Loucy (cell line): Measurements from ENCODE around the gene COMTD1.

ENCODE experiments used
- H2AFZ ChIP-seq: fragments of 200-600 bp; sonication (generic); 2 replicates; pipeline ENCODE4 v1.6.0; 2016; ENCODE audit warnings: antibody characterized with exemption, mild to moderate bottlenecking, low read length, moderate library complexity
- H3F3A ChIP-seq: fragments of 200-600 bp; 2 replicates; pipeline ENCODE4 v1.6.0; 2016; ENCODE audit warnings: antibody characterized with exemption, low read depth, mild to moderate bottlenecking
- H3K27me3 ChIP-seq: fragments of 200-600 bp; sonication (generic); 2 replicates; pipeline ENCODE4 v1.6.1; 2014; ENCODE audit warnings: low read length, mild to moderate bottlenecking; ENCODE audit not compliant: insufficient read depth, poor library complexity, severe bottlenecking
- H3K36me3 ChIP-seq: fragments of 200-600 bp; sonication (generic); 2 replicates; pipeline ENCODE4 v1.6.1; 2016; ENCODE audit warnings: low read length; ENCODE audit not compliant: insufficient read depth
- H3K4me1 ChIP-seq: fragments of 200-600 bp; sonication (generic); 2 replicates; pipeline ENCODE4 v1.5.1; 2014; ENCODE audit warnings: low read length, mild to moderate bottlenecking; ENCODE audit not compliant: insufficient read depth, poor library complexity, severe bottlenecking
- H3K4me2 ChIP-seq: fragments of 200-600 bp; sonication (generic); 2 replicates; pipeline ENCODE4 v1.6.0; 2014; ENCODE audit warnings: antibody characterized with exemption, low read length, low read depth, mild to moderate bottlenecking; ENCODE audit not compliant: poor library complexity, severe bottlenecking
- H3K4me3 ChIP-seq: fragments of 200-600 bp; sonication (generic); 2 replicates; pipeline ENCODE4 v1.5.1; 2014; ENCODE audit warnings: low read length, mild to moderate bottlenecking, mixed read lengths; ENCODE audit not compliant: poor library complexity, severe bottlenecking
- H3K79me2 ChIP-seq: fragments of 200-600 bp; sonication (generic); 2 replicates; pipeline ENCODE4 v1.6.1; 2014; ENCODE audit warnings: low read length; ENCODE audit not compliant: insufficient read depth
- H3K9ac ChIP-seq: fragments of 200-600 bp; sonication (generic); 2 replicates; pipeline ENCODE4 v1.6.0; 2014; ENCODE audit warnings: mild to moderate bottlenecking, low read depth, low read length, moderate library complexity; ENCODE audit not compliant: poor library complexity, severe bottlenecking
- H3K9me2 ChIP-seq: fragments of 200-600 bp; sonication (generic); replicated peaks from 2 replicates; pipeline ENCODE4 v1.6.1; 2016; ENCODE audit warnings: low read depth, low read length, mixed read lengths
- H3K9me3 ChIP-seq: fragments of 200-600 bp; sonication (generic); 2 replicates; pipeline ENCODE4 v1.6.1; 2014; ENCODE audit warnings: mild to moderate bottlenecking, antibody characterized with exemption, low read length, low read depth; ENCODE audit not compliant: insufficient read depth
- H4K20me1 ChIP-seq: fragments of 200-600 bp; sonication (generic); 2 replicates; pipeline ENCODE4 v1.6.0; 2014; ENCODE audit warnings: antibody characterized with exemption, low read length, mild to moderate bottlenecking; ENCODE audit not compliant: insufficient read depth, poor library complexity, severe bottlenecking
- EZH2phosphoT487 ChIP-seq: fragments of 200-600 bp; IDR thresholded peaks from 2 replicates; pipeline ENCODE4 v1.6.1; 2018; ENCODE audit warnings: antibody characterized with exemption, mild to moderate bottlenecking, moderate library complexity, borderline replicate concordance
- TF ChIP-seq, protein P1 (sequence below): fragments of 200-600 bp; sonication (generic); conservative IDR thresholded peaks from 2 replicates; pipeline ENCODE4 v1.5.1; 2014; ENCODE audit warnings: mild to moderate bottlenecking, antibody characterized with exemption, low read length

Gene COMTD1

DNA sequence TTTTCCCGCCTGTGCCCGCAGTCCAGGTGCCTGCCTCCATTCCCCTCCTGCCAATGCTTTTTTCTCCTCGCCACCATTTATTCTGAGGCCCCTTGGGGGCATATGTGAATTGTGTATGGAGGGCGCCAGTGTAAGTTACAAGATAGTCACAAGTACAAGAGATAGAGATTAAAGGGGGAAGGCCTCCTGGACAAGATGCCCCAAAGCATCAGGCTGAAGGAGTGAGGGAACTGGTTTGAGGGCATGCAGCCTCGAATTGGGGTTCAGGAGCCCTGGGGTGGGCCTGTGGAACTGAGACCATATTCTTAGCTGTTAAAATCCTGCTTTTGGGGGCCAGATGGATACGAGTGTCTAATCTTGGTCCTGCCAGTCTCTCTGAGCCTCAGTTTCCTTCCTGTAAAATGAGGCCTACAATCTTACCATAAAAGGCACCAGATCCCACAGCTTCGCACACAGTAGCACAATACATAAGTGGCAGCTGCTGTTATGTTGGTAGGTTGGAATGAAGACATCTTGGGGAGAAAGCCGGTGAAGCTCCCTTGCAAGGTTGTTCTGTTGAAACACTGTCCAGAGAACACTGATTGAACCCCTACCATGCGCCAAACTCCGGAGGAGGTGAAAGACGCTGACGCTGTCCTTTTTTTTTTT is 545 bp upstream of the COMTD1 start:
- Histone ChIP-seq H3K9me2 (no peaks in the 10 kb centered on the region), H3K4me2 (peak overlapping the region; percentile 43), H3K27me3 (no peaks in the 10 kb centered on the region), H4K20me1 (no peaks in the 10 kb centered on the region), H3K9me3 (no peaks in the 10 kb centered on the region), H2AFZ (peak overlapping the region; percentile 81), H3K36me3 (peaks cover 18% of the 10 kb centered on the region), H3K4me1 (peaks cover 10% of the 10 kb centered on the region), H3K79me2 (no peaks in the 10 kb centered on the region), H3K4me3 (peak overlapping the region; percentile 83), H3F3A (peaks cover 8% of the 10 kb centered on the region; the same call in 1 of the 2 replicates), H3K9ac (peak overlapping the region; percentile 70)
- no peak for TF ChIP-seq EZH2phosphoT487
- TF ChIP-seq, protein P1, sequence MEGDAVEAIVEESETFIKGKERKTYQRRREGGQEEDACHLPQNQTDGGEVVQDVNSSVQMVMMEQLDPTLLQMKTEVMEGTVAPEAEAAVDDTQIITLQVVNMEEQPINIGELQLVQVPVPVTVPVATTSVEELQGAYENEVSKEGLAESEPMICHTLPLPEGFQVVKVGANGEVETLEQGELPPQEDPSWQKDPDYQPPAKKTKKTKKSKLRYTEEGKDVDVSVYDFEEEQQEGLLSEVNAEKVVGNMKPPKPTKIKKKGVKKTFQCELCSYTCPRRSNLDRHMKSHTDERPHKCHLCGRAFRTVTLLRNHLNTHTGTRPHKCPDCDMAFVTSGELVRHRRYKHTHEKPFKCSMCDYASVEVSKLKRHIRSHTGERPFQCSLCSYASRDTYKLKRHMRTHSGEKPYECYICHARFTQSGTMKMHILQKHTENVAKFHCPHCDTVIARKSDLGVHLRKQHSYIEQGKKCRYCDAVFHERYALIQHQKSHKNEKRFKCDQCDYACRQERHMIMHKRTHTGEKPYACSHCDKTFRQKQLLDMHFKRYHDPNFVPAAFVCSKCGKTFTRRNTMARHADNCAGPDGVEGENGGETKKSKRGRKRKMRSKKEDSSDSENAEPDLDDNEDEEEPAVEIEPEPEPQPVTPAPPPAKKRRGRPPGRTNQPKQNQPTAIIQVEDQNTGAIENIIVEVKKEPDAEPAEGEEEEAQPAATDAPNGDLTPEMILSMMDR, result no peak; the same call in 1 of the 2 replicates

DNA sequence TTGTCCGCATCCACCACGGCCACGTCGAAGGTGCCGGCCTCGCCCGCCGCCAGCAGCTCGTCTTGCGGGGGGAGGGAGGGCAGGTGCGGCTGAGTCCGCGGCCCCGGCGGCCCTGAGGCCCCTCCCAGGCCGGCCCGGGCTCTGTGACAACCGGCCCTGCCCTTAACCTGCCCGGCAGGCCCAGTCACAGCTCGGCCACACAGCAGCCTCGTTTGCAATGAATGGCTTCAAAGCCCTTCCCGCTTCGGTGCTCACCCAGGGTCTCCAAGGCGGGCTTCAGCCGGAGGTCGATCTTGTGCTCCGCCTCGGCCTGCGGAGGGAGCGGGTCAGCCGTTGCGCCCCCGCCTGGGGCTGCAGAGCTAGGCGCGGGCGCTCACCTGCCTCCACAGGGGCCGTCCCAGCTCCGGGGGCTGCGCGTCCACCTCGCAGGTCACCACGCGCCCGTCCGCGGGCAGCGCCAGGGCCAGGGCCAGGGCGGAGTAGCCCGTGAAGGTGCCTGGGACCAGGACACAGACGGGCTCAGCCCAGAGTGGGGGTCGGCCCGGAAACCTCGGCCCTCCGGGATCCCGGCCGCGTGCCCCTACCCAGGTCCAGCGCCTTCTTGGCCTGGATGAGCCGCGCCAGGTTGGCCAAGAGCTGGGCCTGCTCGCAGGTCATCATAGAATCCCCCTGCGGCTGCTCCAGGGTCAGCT is 928 bp downstream of the COMTD1 start:
- Histone ChIP-seq H3K4me2 (peak overlapping the region; percentile 96), H3K36me3 (peaks cover 31% of the 10 kb centered on the region), H3K9ac (peak overlapping the region; percentile 70), H3K9me2 (no peaks in the 10 kb centered on the region), H3K27me3 (no peaks in the 10 kb centered on the region), H3K4me3 (peak overlapping the region; percentile 83), H3K4me1 (peaks cover 10% of the 10 kb centered on the region), H3K9me3 (no peaks in the 10 kb centered on the region), H4K20me1 (peaks cover 3% of the 10 kb centered on the region), H3F3A (peaks cover 8% of the 10 kb centered on the region; the same call in 1 of the 2 replicates), H3K79me2 (no peaks in the 10 kb centered on the region), H2AFZ (peak overlapping the region; percentile 81)
- no peak for TF ChIP-seq EZH2phosphoT487
- TF ChIP-seq, protein P1, result no peak

DNA sequence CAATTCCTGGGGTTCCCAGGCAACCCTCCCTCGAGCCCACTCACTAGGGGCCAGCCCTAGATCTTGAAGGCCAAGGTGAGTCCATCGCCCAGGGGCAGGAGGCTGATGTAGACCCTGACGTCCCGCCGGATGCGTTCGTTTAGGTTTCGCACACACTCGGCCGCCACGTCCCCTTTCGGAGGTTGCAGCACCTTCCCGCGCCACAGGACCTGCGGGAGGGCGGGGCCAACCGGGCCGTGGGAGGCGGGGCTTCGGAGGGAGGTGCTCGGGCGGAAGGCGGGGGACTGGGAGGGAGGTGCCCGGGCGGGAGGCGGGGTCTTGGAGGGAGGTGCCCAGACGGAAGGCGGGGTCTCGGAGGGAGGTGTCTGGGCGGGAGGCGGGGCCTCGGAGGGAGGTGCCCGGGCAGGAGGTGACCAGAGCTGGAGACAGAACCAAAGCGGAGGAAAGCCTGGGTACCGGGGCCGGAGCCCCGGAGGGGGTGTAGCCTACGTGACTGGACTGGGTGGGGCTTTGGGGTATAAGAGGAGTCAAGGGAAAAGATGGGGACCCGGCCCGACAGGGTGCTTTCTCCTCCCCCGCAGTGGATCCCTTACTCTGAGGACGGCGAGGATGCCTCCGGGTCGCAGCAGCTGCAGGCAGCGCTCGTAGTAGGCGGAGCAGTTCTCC is 1.6 kb downstream of the COMTD1 start:
- Histone ChIP-seq H4K20me1 (peaks cover 9% of the 10 kb centered on the region), H3K79me2 (peaks cover 4% of the 10 kb centered on the region; the same call in 1 of the 2 replicates), H3K4me3 (no peak overlapping the region), H3K4me1 (peaks cover 10% of the 10 kb centered on the region), H2AFZ (no peak overlapping the region), H3K9me3 (no peaks in the 10 kb centered on the region), H3F3A (peaks cover 12% of the 10 kb centered on the region; the same call in 1 of the 2 replicates), H3K9me2 (no peaks in the 10 kb centered on the region), H3K27me3 (no peaks in the 10 kb centered on the region), H3K36me3 (peaks cover 38% of the 10 kb centered on the region), H3K4me2 (no peak overlapping the region), H3K9ac (no peak overlapping the region)
- TF ChIP-seq, protein P1, result no peak
- no peak for TF ChIP-seq EZH2phosphoT487
